ENCODE results near the gene SLC30A2.

- TF ChIP-seq POLR2A (conservative IDR thresholded peaks at IDR 0.05) (no peak), BRCA1 (IDR thresholded peaks at IDR 0.05) (no peak), BRCA1 (CRISPR knock-in tag; IDR thresholded peaks at IDR 0.05) (no peak), ZNF76 (CRISPR knock-in tag; IDR thresholded peaks at IDR 0.05; ENCODE audit: borderline replicate concordance) (no peak), ZNF766 (CRISPR knock-in tag; conservative IDR thresholded peaks at IDR 0.05) (no peak), CTCF (IDR thresholded peaks at IDR 0.05 in 2 of 3, conservative IDR thresholded peaks at IDR 0.05 in 1 of 3; ENCODE audit: insufficient read depth in 2 of 3, low read depth in 1 of 3, low read length in 3 of 3) (no peak), BHLHE40 (IDR thresholded peaks at IDR 0.05; ENCODE audit: low read length) (no peak), MAFF (IDR thresholded peaks at IDR 0.05; ENCODE audit: low read length) (no peak), CBX5 (IDR thresholded peaks at IDR 0.05; ENCODE audit: borderline replicate concordance, low read depth) (no peak), MCM3 (IDR thresholded peaks at IDR 0.05) (no peak), SMC3 (conservative IDR thresholded peaks at IDR 0.05; ENCODE audit: insufficient read depth, low read depth, low read length) (no peak)
- TF ChIP-seq, protein P1, sequence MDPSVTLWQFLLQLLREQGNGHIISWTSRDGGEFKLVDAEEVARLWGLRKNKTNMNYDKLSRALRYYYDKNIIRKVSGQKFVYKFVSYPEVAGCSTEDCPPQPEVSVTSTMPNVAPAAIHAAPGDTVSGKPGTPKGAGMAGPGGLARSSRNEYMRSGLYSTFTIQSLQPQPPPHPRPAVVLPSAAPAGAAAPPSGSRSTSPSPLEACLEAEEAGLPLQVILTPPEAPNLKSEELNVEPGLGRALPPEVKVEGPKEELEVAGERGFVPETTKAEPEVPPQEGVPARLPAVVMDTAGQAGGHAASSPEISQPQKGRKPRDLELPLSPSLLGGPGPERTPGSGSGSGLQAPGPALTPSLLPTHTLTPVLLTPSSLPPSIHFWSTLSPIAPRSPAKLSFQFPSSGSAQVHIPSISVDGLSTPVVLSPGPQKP (CRISPR knock-in tag; IDR thresholded peaks at IDR 0.05): no peak
Measured at GRCh38 chr1:26006710-26007109, 39.2 kb downstream of the SLC30A2 start.
